Vagina (tissue), 2 donors: ENCODE data around the gene RIOX2. TPM values are rescaled to one million over a fixed set of nuclear protein-coding genes. Genes with fewer than 3 reads are reported as not detected.

Source experiments
- DNase-seq, 2 donors: peaks; one replicate each; pipeline ENCODE4 v3.0.0-alpha.2; 2017; ENCODE audit errors: extremely low spot score in 2 of 2
- H3K27ac ChIP-seq: fragments of 200-600 bp; sonication (generic); one replicate; pipeline ENCODE4 v1.5.1; 2019
- H3K27me3 ChIP-seq: fragments of 200-600 bp; sonication (generic); one replicate; pipeline ENCODE4 v1.5.1; 2019
- H3K36me3 ChIP-seq, 2 donors: fragments of 200-600 bp; sonication (generic); one replicate each; pipeline ENCODE4 v1.5.1; 2017 to 2019
- H3K4me1 ChIP-seq: fragments of 200-600 bp; sonication (generic); one replicate; pipeline ENCODE4 v1.5.1; 2019
- H3K4me3 ChIP-seq, 2 donors: fragments of 200-600 bp; sonication (generic); 1 replicate in 1 of 2; 2 replicates in 1 of 2; pipeline ENCODE4 v1.5.1; 2016 to 2019
- H3K9me3 ChIP-seq: fragments of 200-600 bp; sonication (generic); one replicate; pipeline ENCODE4 v1.5.1; 2019
- CTCF ChIP-seq, 3 experiments: fragments of 450-650 bp in 2 of 3; fragments of 200-600 bp in 1 of 3; sonication (generic) in 1 of 3; IDR thresholded peaks; one replicate each; pipeline ENCODE4 v1.5.1; 2017 to 2019; ENCODE audit warnings: antibody characterized with exemption in 3 of 3, mild to moderate bottlenecking in 2 of 3, moderate library complexity in 2 of 3
- POLR2A ChIP-seq, 2 donors: fragments of 450-650 bp; IDR thresholded peaks; one replicate each; pipeline ENCODE4 v1.6.1; 2017; ENCODE audit warnings: antibody characterized with exemption in 2 of 2, mild to moderate bottlenecking in 2 of 2, moderate library complexity in 2 of 2
- POLR2AphosphoS5 ChIP-seq, 2 donors: sonication (generic); formaldehyde crosslinking; IDR thresholded peaks; one replicate each; pipeline ENCODE4 v1.9.0; 2017; ENCODE audit warnings: antibody characterized with exemption in 2 of 2, mild to moderate bottlenecking in 2 of 2, low read depth in 1 of 2; ENCODE audit not compliant: insufficient read depth in 1 of 2
- intact Hi-C: fragments of 100-400 bp; cut with DNase I; formaldehyde crosslinking; loops from one replicate; pipeline ENCODE4 v1.15.1; 2023
- total RNA-seq: library from RNA; depleted of rRNA; stranded (reverse); fragments of >200 nt; gene quantifications from one replicate; pipeline ENCODE4 v1.2.3, GENCODE V29; 2016

Gene RIOX2
- total RNA-seq: 33.4 TPM

GRCh38 chr3:97971679-97972567 is at the start of gene RIOX2:
RIOX2 (minus strand) TSS chr3:97972431; CDS start chr3:97967593, 4,838 bp downstream.
- Histone ChIP-seq H3K4me1 (peaks cover 33% of the 10 kb centered on the region), H3K4me3 (peak within 1 kb of the TSS; percentile 63 to 67), H3K27ac (peak within 1 kb of the TSS; percentile 78), H3K9me3 (no peaks in the 10 kb centered on the region), H3K36me3 (no peaks in the 10 kb centered on the region), H3K27me3 (no peaks in the 10 kb centered on the region)
- DNase-seq: no peak
- intact Hi-C loops: no loop called here
- TF ChIP-seq POLR2AphosphoS5 (IDR thresholded peaks at IDR 0.05; ENCODE audit: insufficient read depth in 1 of 2, low read depth in 1 of 2): peak; percentile 37 to 64
- no peak for TF ChIP-seq CTCF (IDR thresholded peaks at IDR 0.05)
- TF ChIP-seq POLR2A (IDR thresholded peaks at IDR 0.05): peak in 1 of 2 donors; percentile 37

GRCh38 chr3:98020412-98020811 is 48.2 kb upstream of the RIOX2 start:
- Histone ChIP-seq H3K9me3 (no peaks in the 10 kb centered on the region), H3K4me3 (no peak overlapping the region), H3K27ac (no peak overlapping the region), H3K4me1 (no peaks in the 10 kb centered on the region), H3K27me3 (no peaks in the 10 kb centered on the region), H3K36me3 (no peaks in the 10 kb centered on the region)
- intact Hi-C loops: loop anchor here (5.0 kb wide), 1 partner anchor 228 kb away; no protein-coding TSS in a partner anchor
- TF ChIP-seq CTCF (IDR thresholded peaks at IDR 0.05) (no peak), POLR2AphosphoS5 (IDR thresholded peaks at IDR 0.05; ENCODE audit: insufficient read depth in 1 of 2, low read depth in 1 of 2) (no peak), POLR2A (IDR thresholded peaks at IDR 0.05) (no peak)
- no peak for DNase-seq

DNA sequence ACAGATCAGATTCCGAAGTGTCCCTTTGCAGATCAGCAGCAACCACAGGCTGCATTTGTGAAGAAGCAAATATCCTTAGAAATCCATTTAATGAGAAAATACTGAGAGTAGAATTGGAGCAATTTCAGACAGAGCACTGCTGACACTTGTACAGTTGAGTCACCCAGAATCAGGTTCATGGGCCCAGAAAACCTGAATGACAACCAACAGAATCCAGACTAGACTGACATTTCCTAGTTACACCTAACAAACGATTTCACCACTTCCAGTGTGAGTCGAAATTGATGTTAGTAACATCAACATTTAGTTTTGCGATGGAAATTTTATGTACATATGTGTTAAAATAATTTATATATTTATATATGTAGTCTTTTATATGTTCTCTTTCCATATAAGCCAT is 46.1 kb upstream of the RIOX2 start:
- Histone ChIP-seq H3K4me3 (no peak overlapping the region), H3K4me1 (peaks cover 12% of the 10 kb centered on the region), H3K36me3 (no peaks in the 10 kb centered on the region), H3K27ac (no peak overlapping the region), H3K27me3 (no peaks in the 10 kb centered on the region), H3K9me3 (no peaks in the 10 kb centered on the region)
- intact Hi-C loops: no loop called here
- TF ChIP-seq POLR2AphosphoS5 (IDR thresholded peaks at IDR 0.05; ENCODE audit: insufficient read depth in 1 of 2, low read depth in 1 of 2): peak in 1 of 2 donors; percentile 55
- no peak for TF ChIP-seq CTCF (IDR thresholded peaks at IDR 0.05)
- DNase-seq: no peak

DNA sequence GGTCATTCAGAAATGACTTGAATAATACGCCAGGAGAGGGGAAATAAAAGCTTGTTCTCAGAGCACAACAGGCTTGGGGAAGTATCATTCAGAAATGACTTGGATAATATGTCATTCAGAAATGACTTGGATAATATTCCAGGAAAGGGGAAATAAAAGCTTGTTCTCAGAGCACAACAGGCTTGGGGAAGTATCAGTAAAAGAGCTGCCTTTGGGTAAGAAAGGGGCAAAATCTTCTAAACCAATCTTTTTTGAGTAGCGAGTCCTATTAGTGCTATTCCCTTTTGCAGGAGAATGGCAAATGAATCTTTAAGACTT is 42.0 kb upstream of the RIOX2 start:
- H3K4me1 ChIP-seq: peaks cover 27% of the 10 kb centered on the region
- H3K4me3 ChIP-seq: no peak overlapping the region
- no peaks in the 10 kb centered on the region for H3K36me3 ChIP-seq
- no peak for TF ChIP-seq CTCF (IDR thresholded peaks at IDR 0.05)
- no peak for TF ChIP-seq POLR2AphosphoS5 (IDR thresholded peaks at IDR 0.05; ENCODE audit: insufficient read depth in 1 of 2, low read depth in 1 of 2)
- TF ChIP-seq POLR2A (IDR thresholded peaks at IDR 0.05): no peak
- intact Hi-C loops: no loop called here
- H3K27me3 ChIP-seq: no peaks in the 10 kb centered on the region
- DNase-seq: no peak
- peak overlapping the region; percentile 9 for H3K27ac ChIP-seq
- H3K9me3 ChIP-seq: no peaks in the 10 kb centered on the region
